HG03025 (cell line): ENCODE data around the gene LIN52.

Experiments
- ATAC-seq: cut with Tn5 transposase; IDR thresholded peaks from one replicate; pipeline ENCODE4 v1.9.1; 2021; ENCODE audit warnings: mild to moderate bottlenecking, moderate library complexity; ENCODE audit not compliant: unreplicated experiment, low FRiP score

Gene LIN52

GRCh38 chr14:74169906-74170305 is 85.2 kb downstream of the LIN52 start:
- ATAC-seq: no peak

GRCh38 chr14:74176400-74176793 is 91.6 kb downstream of the LIN52 start:
- ATAC-seq: no peak

GRCh38 chr14:74179856-74180255 is 95.1 kb downstream of the LIN52 start:
- no peak for ATAC-seq

GRCh38 chr14:74190927-74191575 is 106.3 kb downstream of the LIN52 start:
- ATAC-seq: no peak

GRCh38 chr14:74194506-74195274 is 109.9 kb downstream of the LIN52 start:
- no peak for ATAC-seq

- ATAC-seq: no peak
These were observed 110.9 kb downstream of the LIN52 start for GRCh38 chr14:74195623-74196022.

- ATAC-seq: no peak
These were observed 113.9 kb downstream of the LIN52 start for GRCh38 chr14:74198441-74199234.

- no peak for ATAC-seq
These were observed 117.4 kb downstream of the LIN52 start for GRCh38 chr14:74202113-74202512.

GRCh38 chr14:74203639-74204038 is 118.9 kb downstream of the LIN52 start:
- ATAC-seq: no peak

GRCh38 chr14:74204491-74204890 is 119.7 kb downstream of the LIN52 start:
- ATAC-seq: no peak

GRCh38 chr14:74205882-74206281 is 121.1 kb downstream of the LIN52 start:
- no peak for ATAC-seq

- ATAC-seq: no peak
These were observed 123.2 kb downstream of the LIN52 start for GRCh38 chr14:74207943-74208342.

GRCh38 chr14:74208642-74209041 is 123.9 kb downstream of the LIN52 start:
- ATAC-seq: no peak

- ATAC-seq: no peak
These were observed 127.3 kb downstream of the LIN52 start for GRCh38 chr14:74211945-74212580.

GRCh38 chr14:74213907-74214803 is 129.4 kb downstream of the LIN52 start:
- no peak for ATAC-seq

- ATAC-seq: no peak
These were observed 131.9 kb downstream of the LIN52 start for GRCh38 chr14:74216671-74217070.

GRCh38 chr14:74217672-74218448 is 133.1 kb downstream of the LIN52 start:
- no peak for ATAC-seq

- ATAC-seq: no peak
These were observed 133.7 kb downstream of the LIN52 start for GRCh38 chr14:74218462-74218861.
